OCI-LY7 (cell line): ENCODE data around the gene CHMP4A. TPM values are rescaled to one million over a fixed set of nuclear protein-coding genes. Genes with fewer than 3 reads are reported as not detected.

Experiments
- BruUV-seq: library from RNA; stranded (reverse); fragments of 400-500 nt; replicated peaks from 2 replicates; lab custom pipeline; 2021; lab: Mats Ljungman, UMichigan
- CTCF ChIA-PET: fragments of 300-600 bp; sonication (Branson Sonifier 250); formaldehyde crosslinking; loops from one replicate; lab custom pipeline; 2022; ENCODE audit warnings: antibody characterized with exemption; ENCODE audit not compliant: unreplicated experiment; lab: Charles Lee
- POLR2A ChIA-PET: fragments of 300-600 bp; sonication (Branson Sonifier 250); formaldehyde crosslinking; loops from one replicate; lab custom pipeline; 2022; ENCODE audit warnings: antibody characterized with exemption; lab: Charles Lee
- DNase-seq: peaks from one replicate; pipeline ENCODE4 v3.0.0-alpha.2; 2015; ENCODE audit warnings: low spot score
- H2AFZ ChIP-seq: fragments of 200-600 bp; sonication (generic), shearing (Covaris generic); 2 replicates; pipeline ENCODE4 v1.6.1; 2014; ENCODE audit warnings: mild to moderate bottlenecking, antibody characterized with exemption, low read length, moderate library complexity
- H3K27ac ChIP-seq: fragments of 200-600 bp; sonication (generic); 2 replicates; pipeline ENCODE4 v1.5.1; 2014; ENCODE audit warnings: mixed run types, low read depth, mild to moderate bottlenecking, moderate library complexity, low read length, inconsistent platforms; ENCODE audit not compliant: poor library complexity, severe bottlenecking
- H3K36me3 ChIP-seq: fragments of 200-600 bp; sonication (generic); 2 replicates; pipeline ENCODE4 v1.6.1; 2014; ENCODE audit warnings: mild to moderate bottlenecking, antibody characterized with exemption, low read length, moderate library complexity, mixed read lengths; ENCODE audit not compliant: insufficient read depth
- H3K4me1 ChIP-seq: fragments of 200-600 bp; sonication (generic); 2 replicates; pipeline ENCODE4 v1.5.1; 2014; ENCODE audit warnings: mild to moderate bottlenecking, low read length; ENCODE audit not compliant: insufficient read depth, poor library complexity, severe bottlenecking
- H3K4me2 ChIP-seq: fragments of 200-600 bp; sonication (generic); 2 replicates; pipeline ENCODE4 v1.6.1; 2014; ENCODE audit warnings: mild to moderate bottlenecking, low read length
- H3K4me3 ChIP-seq: fragments of 200-600 bp; sonication (generic); 2 replicates; pipeline ENCODE4 v1.5.1; 2014; ENCODE audit warnings: mild to moderate bottlenecking, low read depth, low read length; ENCODE audit not compliant: poor library complexity, severe bottlenecking
- H3K79me2 ChIP-seq: fragments of 200-600 bp; sonication (generic); 2 replicates; pipeline ENCODE4 v1.6.1; 2016; ENCODE audit warnings: low read depth, mild to moderate bottlenecking, low read length, moderate library complexity, mixed read lengths; ENCODE audit not compliant: insufficient read depth
- H3K9me2 ChIP-seq: fragments of 200-600 bp; sonication (generic); 2 replicates; pipeline ENCODE4 v1.6.1; 2016; ENCODE audit warnings: mild to moderate bottlenecking, low read length, mixed read lengths; ENCODE audit not compliant: insufficient read depth
- H3K9me3 ChIP-seq: fragments of 200-600 bp; sonication (generic); 2 replicates; pipeline ENCODE4 v1.6.1; 2014; ENCODE audit warnings: mild to moderate bottlenecking, mixed run types, low read length, mixed read lengths
- H4K20me1 ChIP-seq: fragments of 200-600 bp; sonication (generic); 2 replicates; pipeline ENCODE4 v1.6.1; 2014; ENCODE audit warnings: mild to moderate bottlenecking, antibody characterized with exemption, low read length, moderate library complexity, mixed read lengths; ENCODE audit not compliant: insufficient read depth
- CTCF ChIP-seq: fragments of 200-600 bp; sonication (generic); conservative IDR thresholded peaks from 2 replicates; pipeline ENCODE4 v1.5.1; 2014; ENCODE audit warnings: mild to moderate bottlenecking, antibody characterized with exemption, low read length, moderate library complexity, mixed read lengths
- EZH2phosphoT487 ChIP-seq: fragments of 200-600 bp; sonication (generic); IDR thresholded peaks from 2 replicates; pipeline ENCODE4 v1.6.1; 2018; ENCODE audit warnings: low read depth, borderline replicate concordance, mild to moderate bottlenecking, mixed run types, antibody characterized with exemption, low read length, moderate library complexity, mixed read lengths
- intact Hi-C: fragments of 100-400 bp; cut with micrococcal nuclease; formaldehyde crosslinking; loops from one replicate; pipeline ENCODE4 v1.10.0; 2022; ENCODE audit not compliant: unreplicated experiment
- total RNA-seq, 2 experiments: library from RNA; depleted of rRNA in 1 of 2; stranded (reverse); fragments of >200 nt in 1 of 2; shearing (Covaris generic) in 1 of 2; gene quantifications; 2 replicates each; pipeline ENCODE4 v1.2.3, GENCODE V29; 2014 to 2022

Gene CHMP4A
- total RNA-seq, 2 experiments from 2014 or later = 48.5 to 72.9 TPM

DNA sequence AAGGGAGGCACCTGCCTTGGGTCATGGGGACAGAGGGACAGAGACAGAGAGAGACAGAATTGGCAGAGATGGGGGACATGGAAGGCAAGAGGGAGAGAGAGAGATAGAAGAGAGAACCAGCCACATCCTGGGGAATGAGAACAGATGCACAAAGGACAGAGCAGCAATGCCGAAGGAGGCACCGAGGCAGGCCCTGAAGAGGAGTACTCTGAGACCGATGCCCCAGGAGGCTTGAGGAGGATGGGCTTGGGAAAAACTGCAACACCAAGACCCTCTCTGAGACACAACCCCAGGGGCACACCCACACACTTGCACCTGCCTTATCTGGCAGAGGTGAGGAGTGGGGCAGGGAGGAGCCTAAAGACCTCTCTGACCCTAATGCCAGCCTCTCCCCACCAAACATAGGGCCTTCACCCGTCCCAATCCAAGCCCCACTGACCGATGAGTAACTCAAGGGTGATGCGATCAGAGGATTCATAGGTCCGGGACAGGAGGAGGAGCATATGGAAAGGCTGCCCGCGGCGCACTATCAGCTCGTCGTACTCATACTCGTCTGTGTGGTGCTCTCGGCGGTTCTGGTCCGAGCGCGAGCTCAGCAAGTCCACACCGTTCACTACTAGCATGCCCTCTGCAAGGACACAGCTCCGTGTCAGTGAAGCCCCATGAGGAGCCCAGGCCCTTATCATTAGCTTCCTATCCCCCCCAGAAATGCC is 48.1 kb upstream of the CHMP4A start:
- Histone ChIP-seq H3K36me3 (no peaks in the 10 kb centered on the region), H3K27ac (no peak overlapping the region), H3K9me2 (no peaks in the 10 kb centered on the region), H3K4me1 (peaks cover 12% of the 10 kb centered on the region), H3K4me2 (no peak overlapping the region), H3K79me2 (no peaks in the 10 kb centered on the region), H2AFZ (no peak overlapping the region), H3K4me3 (no peak overlapping the region), H3K9me3 (no peaks in the 10 kb centered on the region), H4K20me1 (no peaks in the 10 kb centered on the region)
- CTCF ChIA-PET = no interaction called here
- intact Hi-C loops = no loop called here
- POLR2A ChIA-PET = interaction anchor here (0.9 kb wide), 1 partner anchor 12 kb away, joined by 3 read pairs; no protein-coding TSS in a partner anchor
- no peak for DNase-seq
- TF ChIP-seq CTCF (no peak), EZH2phosphoT487 (no peak)
- no TSS peak for BruUV-seq

DNA sequence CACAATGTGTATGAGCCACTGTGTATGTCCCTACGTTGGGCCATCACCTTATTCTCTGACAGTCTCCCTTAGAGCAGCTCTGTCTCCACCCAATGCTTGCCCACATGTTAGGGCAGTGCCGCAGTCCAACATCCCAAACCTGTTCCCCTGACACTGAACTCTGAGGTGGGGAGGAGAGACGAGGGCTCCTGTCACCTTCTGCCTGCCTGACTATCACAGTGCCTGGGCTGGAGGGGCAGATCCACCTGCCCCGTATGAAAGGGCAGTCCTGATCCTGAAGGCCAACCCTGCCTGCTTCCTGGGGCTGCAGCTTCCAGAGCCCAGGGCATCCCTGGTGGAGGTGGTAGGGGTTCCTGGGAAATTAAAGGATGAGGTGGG is 47.5 kb upstream of the CHMP4A start:
- intact Hi-C loops = no loop called here
- no peak overlapping the region for H3K27ac ChIP-seq
- no peak overlapping the region for H3K4me2 ChIP-seq
- peaks cover 12% of the 10 kb centered on the region for H3K4me1 ChIP-seq
- POLR2A ChIA-PET = interaction anchor here (0.6 kb wide), 1 partner anchor 939 kb away, joined by 3 read pairs; the partner anchor contains the start of gene PABPN1
- no TSS peak for BruUV-seq
- no peaks in the 10 kb centered on the region for H3K79me2 ChIP-seq
- no peak overlapping the region for H2AFZ ChIP-seq
- no peak overlapping the region for H3K4me3 ChIP-seq
- no peak for DNase-seq
- no peaks in the 10 kb centered on the region for H3K36me3 ChIP-seq
- TF ChIP-seq EZH2phosphoT487 = no peak
- TF ChIP-seq CTCF = no peak
- CTCF ChIA-PET = no interaction called here
- H3K9me2 ChIP-seq = no peaks in the 10 kb centered on the region
- H3K9me3 ChIP-seq = no peaks in the 10 kb centered on the region
- no peaks in the 10 kb centered on the region for H4K20me1 ChIP-seq
